Astrocyte (in vitro differentiated cells and primary cell): Measurements from ENCODE around the gene IFIT2.

Experiments used
- EZH2 ChIP-seq: IDR thresholded peaks from 2 replicates; pipeline ENCODE4 v1.6.1; 2012; ENCODE audit warnings: mild to moderate bottlenecking, low read length, inconsistent platforms; ENCODE audit not compliant: insufficient read depth
- TF ChIP-seq, protein P1 (sequence below): IDR thresholded peaks from 2 replicates; pipeline ENCODE4 v1.5.1; 2011; ENCODE audit warnings: low read depth, mild to moderate bottlenecking, inconsistent platforms, low read length, moderate library complexity; ENCODE audit not compliant: insufficient read depth

DNA sequence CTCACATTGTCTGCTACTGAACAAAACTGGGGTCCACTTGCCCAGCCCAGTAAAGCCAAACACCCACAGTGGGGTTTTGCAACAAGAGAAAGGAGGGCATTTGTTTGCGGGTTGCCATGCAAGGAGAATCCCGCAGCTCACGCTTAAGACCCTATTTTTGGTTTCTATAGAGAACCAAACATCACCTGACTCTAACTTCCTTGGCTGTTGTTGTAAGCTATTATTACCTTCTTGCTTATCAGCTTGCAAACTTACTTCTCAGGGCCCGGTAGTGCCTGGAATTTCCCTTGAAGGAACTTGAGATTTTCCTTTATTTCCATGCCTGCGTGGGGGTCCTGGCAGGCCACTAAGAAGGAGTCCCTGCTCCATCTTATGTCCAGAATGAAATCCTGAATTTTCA lies 46.6 kb downstream of the IFIT2 start:
- TF ChIP-seq, protein P1, sequence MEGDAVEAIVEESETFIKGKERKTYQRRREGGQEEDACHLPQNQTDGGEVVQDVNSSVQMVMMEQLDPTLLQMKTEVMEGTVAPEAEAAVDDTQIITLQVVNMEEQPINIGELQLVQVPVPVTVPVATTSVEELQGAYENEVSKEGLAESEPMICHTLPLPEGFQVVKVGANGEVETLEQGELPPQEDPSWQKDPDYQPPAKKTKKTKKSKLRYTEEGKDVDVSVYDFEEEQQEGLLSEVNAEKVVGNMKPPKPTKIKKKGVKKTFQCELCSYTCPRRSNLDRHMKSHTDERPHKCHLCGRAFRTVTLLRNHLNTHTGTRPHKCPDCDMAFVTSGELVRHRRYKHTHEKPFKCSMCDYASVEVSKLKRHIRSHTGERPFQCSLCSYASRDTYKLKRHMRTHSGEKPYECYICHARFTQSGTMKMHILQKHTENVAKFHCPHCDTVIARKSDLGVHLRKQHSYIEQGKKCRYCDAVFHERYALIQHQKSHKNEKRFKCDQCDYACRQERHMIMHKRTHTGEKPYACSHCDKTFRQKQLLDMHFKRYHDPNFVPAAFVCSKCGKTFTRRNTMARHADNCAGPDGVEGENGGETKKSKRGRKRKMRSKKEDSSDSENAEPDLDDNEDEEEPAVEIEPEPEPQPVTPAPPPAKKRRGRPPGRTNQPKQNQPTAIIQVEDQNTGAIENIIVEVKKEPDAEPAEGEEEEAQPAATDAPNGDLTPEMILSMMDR, result no peak
- no peak for TF ChIP-seq EZH2
